HG03575 (cell line): Measurements from ENCODE around the gene MRPL17.

Experiments
- ATAC-seq: cut with Tn5 transposase; IDR thresholded peaks from one replicate; pipeline ENCODE4 v1.9.1; 2021; ENCODE audit not compliant: unreplicated experiment, insufficient number of reproducible peaks, low FRiP score; ENCODE audit errors: extremely low read depth

The MRPL17 gene

GRCh38 chr11:6638429-6638828 lies 44.7 kb downstream of the MRPL17 start:
- no peak for ATAC-seq

DNA sequence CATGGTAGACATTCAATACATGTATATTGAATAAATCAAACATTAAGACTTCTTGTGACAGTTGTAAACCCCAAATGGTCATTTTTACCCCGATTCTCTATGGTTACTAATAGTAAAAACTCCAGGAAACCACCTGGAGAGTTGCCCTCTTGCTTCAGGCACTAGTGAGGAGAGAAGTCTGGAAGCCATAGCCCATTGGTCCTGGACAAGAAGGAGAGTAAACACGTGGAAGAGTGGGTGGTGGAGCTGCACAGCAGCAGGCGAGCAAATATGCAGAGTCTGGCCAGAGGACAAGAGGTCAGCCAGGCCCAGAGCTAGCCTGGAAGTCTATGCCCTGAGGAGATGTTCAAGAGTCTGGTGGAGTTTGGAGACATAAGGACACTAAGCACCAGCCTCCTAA lies 45.3 kb downstream of the MRPL17 start:
- no peak for ATAC-seq

DNA sequence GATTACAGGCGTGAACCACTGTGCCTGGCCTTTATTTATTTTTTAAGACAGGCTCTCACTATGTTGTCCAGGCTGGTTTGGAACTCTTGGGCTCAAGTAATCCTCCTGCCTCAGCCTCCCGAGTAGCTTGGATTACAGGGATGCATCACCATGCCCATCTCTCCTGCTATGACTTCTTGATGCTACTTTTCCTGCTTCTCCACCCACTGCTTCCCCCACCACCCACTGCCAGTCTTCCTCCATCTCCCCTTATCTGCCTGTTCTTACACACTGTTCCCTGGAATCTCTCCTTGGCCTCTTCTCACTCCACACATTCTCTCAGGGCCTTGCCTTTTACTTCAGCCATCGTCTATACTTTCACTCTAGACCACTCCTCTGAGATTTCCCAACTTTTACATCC lies 46.7 kb downstream of the MRPL17 start:
- no peak for ATAC-seq

- no peak for ATAC-seq
These were observed 47.8 kb downstream of the MRPL17 start for GRCh38 chr11:6635082-6635932.

DNA sequence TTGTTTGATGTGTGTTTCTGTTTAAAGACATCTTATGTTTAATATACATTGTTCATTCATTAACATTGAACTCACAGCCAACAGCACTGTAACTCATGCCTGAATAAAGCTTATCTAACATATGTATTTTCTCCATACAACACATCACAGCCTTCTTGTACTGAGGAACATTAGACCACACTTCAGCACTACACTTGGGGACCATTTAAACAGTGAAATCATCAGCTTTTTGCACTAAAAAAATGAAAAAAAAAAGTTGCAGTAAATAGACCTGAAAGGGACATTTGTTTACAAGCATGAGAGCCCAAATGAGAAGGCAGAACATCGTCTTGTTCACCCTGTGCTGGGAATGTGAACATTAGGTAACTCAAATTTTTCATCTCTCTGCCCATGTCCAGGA lies 48.6 kb downstream of the MRPL17 start:
- ATAC-seq = no peak

DNA sequence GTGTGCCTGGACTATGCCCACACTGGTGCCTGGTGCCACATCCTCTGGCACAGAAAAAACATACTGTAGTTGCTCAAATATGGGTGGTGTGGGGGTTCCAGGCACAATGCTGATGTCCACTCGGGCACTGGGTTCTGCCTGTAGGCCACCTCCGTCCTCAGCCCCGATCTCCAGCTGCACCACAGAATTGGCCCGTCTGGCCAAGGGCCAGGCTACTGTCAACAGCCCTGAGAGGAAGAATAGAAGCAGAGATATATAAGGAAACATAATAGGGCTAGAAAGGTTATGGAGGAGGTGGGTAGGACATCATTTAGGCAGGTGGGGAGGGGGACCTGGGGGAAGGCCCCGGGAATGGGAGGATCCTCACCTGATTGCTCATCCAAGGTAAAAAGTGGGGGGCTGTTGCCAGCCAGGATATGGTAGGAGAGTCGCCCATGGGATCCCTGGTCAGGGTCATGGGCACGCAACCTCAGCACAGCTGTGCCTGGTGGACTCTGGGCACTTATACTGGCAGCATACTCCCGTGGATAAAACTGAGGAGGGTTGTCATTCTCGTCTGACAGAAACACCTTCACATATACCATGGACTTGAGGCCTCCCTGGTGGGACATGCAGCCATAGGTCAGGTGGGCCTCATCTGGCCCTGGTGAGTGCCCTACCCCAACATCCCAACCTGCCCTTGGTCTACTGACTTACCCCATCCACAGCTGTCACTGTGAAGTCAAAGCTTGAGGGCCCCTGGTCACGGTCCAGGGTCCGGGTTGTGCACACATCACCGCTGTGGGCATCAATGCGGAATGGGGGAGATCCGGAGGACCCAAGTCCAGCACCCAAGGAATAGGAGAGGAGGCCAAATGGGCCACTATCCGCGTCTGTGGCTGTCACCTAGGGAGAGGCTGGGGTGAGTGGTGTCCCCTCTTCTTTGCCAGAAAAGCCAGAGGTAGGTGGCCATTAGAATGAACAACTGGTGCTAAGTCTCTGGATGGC lies 49.4 kb downstream of the MRPL17 start:
- no peak for ATAC-seq

DNA sequence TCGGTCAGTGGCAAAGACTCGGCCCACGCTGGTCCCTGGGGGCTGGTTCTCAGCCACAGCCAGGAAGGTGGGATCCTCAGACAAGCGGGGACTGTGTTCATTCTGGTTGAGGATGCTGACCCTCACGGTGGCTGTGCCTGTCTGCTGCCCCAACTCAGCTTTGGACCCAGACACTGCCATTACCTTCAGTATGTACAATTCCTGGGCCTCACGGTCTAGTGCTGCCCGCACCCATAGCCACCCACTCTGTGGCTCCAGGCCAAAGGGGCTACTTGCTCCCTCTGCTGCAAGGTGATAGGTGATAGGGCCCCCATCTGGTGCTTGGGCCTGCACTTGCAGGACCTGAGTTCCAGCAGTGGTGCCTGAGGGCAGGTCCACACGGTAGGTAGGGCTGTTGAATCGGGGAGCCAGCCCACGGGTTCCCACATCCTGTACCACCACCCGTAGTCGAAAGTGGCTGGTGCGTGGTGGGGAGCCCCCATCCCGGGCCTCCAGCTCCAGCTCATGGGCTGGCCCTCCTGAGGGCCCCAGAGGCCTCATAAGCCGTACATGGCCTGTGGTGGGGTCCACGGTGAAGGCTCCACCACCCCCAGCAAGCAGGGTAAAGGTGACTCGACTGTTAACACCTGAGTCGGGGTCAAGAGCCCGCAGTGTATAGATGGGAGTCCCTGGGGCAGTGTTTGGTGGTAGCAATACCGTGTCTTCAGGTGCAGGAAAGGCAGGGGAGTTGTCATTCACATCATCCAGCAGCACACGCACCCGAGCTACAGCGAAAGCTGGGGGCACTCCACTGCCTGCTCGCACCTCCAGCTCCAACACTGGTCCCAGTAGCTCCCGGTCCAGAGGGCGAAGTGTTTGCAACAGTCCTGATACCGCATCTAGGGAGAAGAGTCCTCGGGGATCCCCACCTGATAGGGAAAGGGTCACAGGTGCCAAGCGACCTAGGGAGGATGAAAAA lies 50.7 kb downstream of the MRPL17 start:
- ATAC-seq = no peak

GRCh38 chr11:6631361-6631890 lies 51.7 kb downstream of the MRPL17 start:
- ATAC-seq = no peak

DNA sequence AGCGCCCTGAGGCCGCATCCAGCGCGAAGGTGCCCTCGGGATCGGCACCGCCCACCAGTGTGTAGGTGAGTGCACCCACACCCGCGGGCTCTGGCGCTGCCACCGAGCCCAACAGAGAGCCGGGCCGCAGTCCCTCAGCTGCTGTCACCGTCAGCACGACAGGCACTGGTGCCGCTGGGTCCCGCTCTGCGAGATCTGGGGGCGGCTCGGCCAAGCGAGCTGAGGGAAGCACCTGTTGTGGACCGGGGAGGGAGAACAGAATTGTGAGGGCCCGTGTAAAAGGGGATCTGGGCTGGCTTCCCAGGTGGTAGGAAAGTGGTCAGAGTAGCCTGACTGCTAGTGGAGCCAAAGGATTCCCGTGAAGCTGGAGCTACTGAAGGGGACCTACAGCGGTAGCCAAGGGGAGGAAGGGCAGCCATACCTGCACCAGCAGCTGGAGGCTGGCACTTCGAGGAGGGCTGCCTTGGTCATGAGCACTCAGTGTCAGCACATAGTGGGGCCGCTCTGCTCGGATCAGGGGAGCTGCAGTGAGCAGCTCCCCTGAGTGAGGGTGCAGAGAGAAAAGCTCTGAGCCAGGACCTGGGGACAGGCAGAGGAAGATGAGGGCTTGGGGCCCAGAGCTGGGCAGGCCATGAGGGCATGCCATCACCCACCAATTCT lies 52.4 kb downstream of the MRPL17 start:
- ATAC-seq = no peak
